ENCODE data around the gene UBE2D2. TPM values are rescaled to one million over a fixed set of nuclear protein-coding genes. Genes with fewer than 3 reads are reported as not detected.

The UBE2D2 gene
- total and polyA plus RNA-seq, 2 of the 13 experiments (the other 11 are each of a cell fraction or from before 2014, with no cell fraction given): 79.1 to 109 TPM

DNA sequence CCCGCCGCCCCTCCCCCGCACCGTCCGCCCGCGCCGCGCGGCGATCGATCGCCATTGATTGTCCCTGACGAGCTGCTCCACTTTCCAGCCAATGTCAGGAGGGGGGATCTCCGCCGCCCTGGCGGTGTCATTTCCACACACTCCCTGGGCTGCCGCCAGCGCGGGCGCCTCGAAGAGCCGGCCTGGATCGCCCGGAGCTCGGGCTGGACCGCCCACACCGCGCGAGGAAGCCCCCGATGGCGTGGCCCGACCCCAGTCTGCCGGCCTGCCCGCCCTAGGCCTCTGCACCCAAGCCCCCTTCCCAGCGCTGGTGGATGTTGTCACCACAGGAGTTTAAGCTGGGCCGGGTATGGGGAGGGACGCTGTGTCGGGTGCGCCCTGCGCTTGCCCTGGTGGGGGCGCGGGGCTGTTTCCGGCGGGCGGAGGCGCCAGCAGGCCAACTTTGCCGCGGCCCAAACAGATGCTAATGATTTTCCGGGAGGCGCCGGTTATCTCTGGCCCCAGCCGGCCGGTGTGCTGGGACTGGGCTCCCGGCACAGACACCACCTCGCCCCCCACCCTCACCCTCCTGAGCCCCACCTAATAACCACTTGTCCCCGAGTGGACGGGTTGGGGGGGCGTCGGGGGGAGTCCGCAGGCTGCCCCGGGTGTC lies 76.4 kb downstream of the UBE2D2 start (continued):
- TF ChIP-seq, protein P1, sequence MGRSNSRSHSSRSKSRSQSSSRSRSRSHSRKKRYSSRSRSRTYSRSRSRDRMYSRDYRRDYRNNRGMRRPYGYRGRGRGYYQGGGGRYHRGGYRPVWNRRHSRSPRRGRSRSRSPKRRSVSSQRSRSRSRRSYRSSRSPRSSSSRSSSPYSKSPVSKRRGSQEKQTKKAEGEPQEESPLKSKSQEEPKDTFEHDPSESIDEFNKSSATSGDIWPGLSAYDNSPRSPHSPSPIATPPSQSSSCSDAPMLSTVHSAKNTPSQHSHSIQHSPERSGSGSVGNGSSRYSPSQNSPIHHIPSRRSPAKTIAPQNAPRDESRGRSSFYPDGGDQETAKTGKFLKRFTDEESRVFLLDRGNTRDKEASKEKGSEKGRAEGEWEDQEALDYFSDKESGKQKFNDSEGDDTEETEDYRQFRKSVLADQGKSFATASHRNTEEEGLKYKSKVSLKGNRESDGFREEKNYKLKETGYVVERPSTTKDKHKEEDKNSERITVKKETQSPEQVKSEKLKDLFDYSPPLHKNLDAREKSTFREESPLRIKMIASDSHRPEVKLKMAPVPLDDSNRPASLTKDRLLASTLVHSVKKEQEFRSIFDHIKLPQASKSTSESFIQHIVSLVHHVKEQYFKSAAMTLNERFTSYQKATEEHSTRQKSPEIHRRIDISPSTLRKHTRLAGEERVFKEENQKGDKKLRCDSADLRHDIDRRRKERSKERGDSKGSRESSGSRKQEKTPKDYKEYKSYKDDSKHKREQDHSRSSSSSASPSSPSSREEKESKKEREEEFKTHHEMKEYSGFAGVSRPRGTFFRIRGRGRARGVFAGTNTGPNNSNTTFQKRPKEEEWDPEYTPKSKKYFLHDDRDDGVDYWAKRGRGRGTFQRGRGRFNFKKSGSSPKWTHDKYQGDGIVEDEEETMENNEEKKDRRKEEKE (IDR thresholded peaks at IDR 0.05): no peak
- TF ChIP-seq, protein P2, sequence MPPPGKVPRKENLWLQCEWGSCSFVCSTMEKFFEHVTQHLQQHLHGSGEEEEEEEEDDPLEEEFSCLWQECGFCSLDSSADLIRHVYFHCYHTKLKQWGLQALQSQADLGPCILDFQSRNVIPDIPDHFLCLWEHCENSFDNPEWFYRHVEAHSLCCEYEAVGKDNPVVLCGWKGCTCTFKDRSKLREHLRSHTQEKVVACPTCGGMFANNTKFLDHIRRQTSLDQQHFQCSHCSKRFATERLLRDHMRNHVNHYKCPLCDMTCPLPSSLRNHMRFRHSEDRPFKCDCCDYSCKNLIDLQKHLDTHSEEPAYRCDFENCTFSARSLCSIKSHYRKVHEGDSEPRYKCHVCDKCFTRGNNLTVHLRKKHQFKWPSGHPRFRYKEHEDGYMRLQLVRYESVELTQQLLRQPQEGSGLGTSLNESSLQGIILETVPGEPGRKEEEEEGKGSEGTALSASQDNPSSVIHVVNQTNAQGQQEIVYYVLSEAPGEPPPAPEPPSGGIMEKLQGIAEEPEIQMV (CRISPR knock-in tag; IDR thresholded peaks at IDR 0.05; ENCODE audit: low read depth): 0 out of 2 replicates have a peak, but pooled peaks have one; percentile 57
- 0 out of 2 replicates have a peak, but pooled peaks have one; percentile 34 for TF ChIP-seq HHEX (CRISPR knock-in tag; IDR thresholded peaks at IDR 0.05)
- TF ChIP-seq, protein P3, sequence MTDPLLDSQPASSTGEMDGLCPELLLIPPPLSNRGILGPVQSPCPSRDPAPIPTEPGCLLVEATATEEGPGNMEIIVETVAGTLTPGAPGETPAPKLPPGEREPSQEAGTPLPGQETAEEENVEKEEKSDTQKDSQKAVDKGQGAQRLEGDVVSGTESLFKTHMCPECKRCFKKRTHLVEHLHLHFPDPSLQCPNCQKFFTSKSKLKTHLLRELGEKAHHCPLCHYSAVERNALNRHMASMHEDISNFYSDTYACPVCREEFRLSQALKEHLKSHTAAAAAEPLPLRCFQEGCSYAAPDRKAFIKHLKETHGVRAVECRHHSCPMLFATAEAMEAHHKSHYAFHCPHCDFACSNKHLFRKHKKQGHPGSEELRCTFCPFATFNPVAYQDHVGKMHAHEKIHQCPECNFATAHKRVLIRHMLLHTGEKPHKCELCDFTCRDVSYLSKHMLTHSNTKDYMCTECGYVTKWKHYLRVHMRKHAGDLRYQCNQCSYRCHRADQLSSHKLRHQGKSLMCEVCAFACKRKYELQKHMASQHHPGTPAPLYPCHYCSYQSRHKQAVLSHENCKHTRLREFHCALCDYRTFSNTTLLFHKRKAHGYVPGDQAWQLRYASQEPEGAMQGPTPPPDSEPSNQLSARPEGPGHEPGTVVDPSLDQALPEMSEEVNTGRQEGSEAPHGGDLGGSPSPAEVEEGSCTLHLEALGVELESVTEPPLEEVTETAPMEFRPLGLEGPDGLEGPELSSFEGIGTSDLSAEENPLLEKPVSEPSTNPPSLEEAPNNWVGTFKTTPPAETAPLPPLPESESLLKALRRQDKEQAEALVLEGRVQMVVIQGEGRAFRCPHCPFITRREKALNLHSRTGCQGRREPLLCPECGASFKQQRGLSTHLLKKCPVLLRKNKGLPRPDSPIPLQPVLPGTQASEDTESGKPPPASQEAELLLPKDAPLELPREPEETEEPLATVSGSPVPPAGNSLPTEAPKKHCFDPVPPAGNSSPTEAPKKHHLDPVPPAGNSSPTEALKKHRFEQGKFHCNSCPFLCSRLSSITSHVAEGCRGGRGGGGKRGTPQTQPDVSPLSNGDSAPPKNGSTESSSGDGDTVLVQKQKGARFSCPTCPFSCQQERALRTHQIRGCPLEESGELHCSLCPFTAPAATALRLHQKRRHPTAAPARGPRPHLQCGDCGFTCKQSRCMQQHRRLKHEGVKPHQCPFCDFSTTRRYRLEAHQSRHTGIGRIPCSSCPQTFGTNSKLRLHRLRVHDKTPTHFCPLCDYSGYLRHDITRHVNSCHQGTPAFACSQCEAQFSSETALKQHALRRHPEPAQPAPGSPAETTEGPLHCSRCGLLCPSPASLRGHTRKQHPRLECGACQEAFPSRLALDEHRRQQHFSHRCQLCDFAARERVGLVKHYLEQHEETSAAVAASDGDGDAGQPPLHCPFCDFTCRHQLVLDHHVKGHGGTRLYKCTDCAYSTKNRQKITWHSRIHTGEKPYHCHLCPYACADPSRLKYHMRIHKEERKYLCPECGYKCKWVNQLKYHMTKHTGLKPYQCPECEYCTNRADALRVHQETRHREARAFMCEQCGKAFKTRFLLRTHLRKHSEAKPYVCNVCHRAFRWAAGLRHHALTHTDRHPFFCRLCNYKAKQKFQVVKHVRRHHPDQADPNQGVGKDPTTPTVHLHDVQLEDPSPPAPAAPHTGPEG (CRISPR knock-in tag; IDR thresholded peaks at IDR 0.05): peak; percentile 74; the same call in 1 of the 2 replicates
- TF ChIP-seq ZBTB8A (CRISPR knock-in tag; IDR thresholded peaks at IDR 0.05; ENCODE audit: borderline replicate concordance, low read depth): 0 out of 2 replicates have a peak, but pooled peaks have one; percentile 30
- TF ChIP-seq ARID3A (IDR thresholded peaks at IDR 0.05; ENCODE audit: low read depth, low read length): peak; percentile 53
